GM19239 (cell line): ENCODE results near the gene DPP6.
"Not testable (repeated sequence)": the region's sequence is repeated elsewhere in the genome, so short reads cannot be mapped to it uniquely, and the experiment has no call there.

Experiments used
- DNase-seq: peaks from one replicate; pipeline ENCODE4 v3.0.0; 2011; ENCODE audit warnings: low spot score; ENCODE audit not compliant: insufficient read length
- FAIRE-seq: peaks from 2 replicates; lab custom pipeline; 2011; peaks lifted over from hg19 to GRCh38; lab: Jason Lieb, UNC

The DPP6 gene

GRCh38 chr7:154145922-154146706, 93.9 kb downstream of the DPP6 start:
- DNase-seq, FAIRE-seq: not testable (repeated sequence)

- not testable (repeated sequence) for FAIRE-seq, DNase-seq
Measured at GRCh38 chr7:154146707-154147038, 94.5 kb downstream of the DPP6 start.

GRCh38 chr7:154148791-154149516, 96.8 kb downstream of the DPP6 start:
- FAIRE-seq: peak; percentile 33
- DNase-seq: not testable (repeated sequence)

GRCh38 chr7:154150656-154151055, 98.5 kb downstream of the DPP6 start:
- DNase-seq, FAIRE-seq: not testable (repeated sequence)

GRCh38 chr7:154151306-154151705, 99.1 kb downstream of the DPP6 start:
- not testable (repeated sequence) for FAIRE-seq, DNase-seq

GRCh38 chr7:154155928-154156327, 103.7 kb downstream of the DPP6 start:
- FAIRE-seq, DNase-seq: not testable (repeated sequence)

- FAIRE-seq, DNase-seq: not testable (repeated sequence)
Measured at GRCh38 chr7:154162921-154163320, 110.7 kb downstream of the DPP6 start.

GRCh38 chr7:154163642-154164041, 111.4 kb downstream of the DPP6 start:
- FAIRE-seq, DNase-seq: not testable (repeated sequence)

- no peak for DNase-seq
- FAIRE-seq: no peak
Measured at GRCh38 chr7:154167051-154167450, 114.9 kb downstream of the DPP6 start.

GRCh38 chr7:154167807-154168206, 115.6 kb downstream of the DPP6 start:
- FAIRE-seq (no peak), DNase-seq (no peak)

GRCh38 chr7:154171422-154171821, 119.2 kb downstream of the DPP6 start:
- FAIRE-seq (no peak), DNase-seq (no peak)

- FAIRE-seq (no peak), DNase-seq (no peak)
Measured at GRCh38 chr7:154172236-154172635, 120.0 kb downstream of the DPP6 start.

- FAIRE-seq: no peak
- no peak for DNase-seq
Measured at GRCh38 chr7:154177584-154177983, 125.4 kb downstream of the DPP6 start.

GRCh38 chr7:154178895-154179294, 126.7 kb downstream of the DPP6 start:
- FAIRE-seq (no peak), DNase-seq (no peak)

GRCh38 chr7:154183482-154183881, 131.3 kb downstream of the DPP6 start:
- FAIRE-seq (no peak), DNase-seq (no peak)

- FAIRE-seq (no peak), DNase-seq (no peak)
Measured at GRCh38 chr7:154183946-154184345, 131.7 kb downstream of the DPP6 start.

- DNase-seq (no peak), FAIRE-seq (no peak)
Measured at GRCh38 chr7:154186811-154187210, 134.6 kb downstream of the DPP6 start.

- FAIRE-seq: no peak
Measured at GRCh38 chr7:154188330-154188729, 136.1 kb downstream of the DPP6 start.

GRCh38 chr7:154195266-154195665, 143.1 kb downstream of the DPP6 start:
- FAIRE-seq: no peak

More at GRCh38 chr7:154188330-154188729, 136.1 kb downstream of the DPP6 start:
- no peak for DNase-seq

GRCh38 chr7:154198481-154198880, 146.3 kb downstream of the DPP6 start:
- DNase-seq: no peak

More at GRCh38 chr7:154195266-154195665, 143.1 kb downstream of the DPP6 start:
- DNase-seq: no peak

GRCh38 chr7:154200241-154200640, 148.0 kb downstream of the DPP6 start:
- no peak for FAIRE-seq

More at GRCh38 chr7:154198481-154198880, 146.3 kb downstream of the DPP6 start:
- no peak for FAIRE-seq

More at GRCh38 chr7:154200241-154200640, 148.0 kb downstream of the DPP6 start:
- DNase-seq: no peak
